ENCODE data around the gene C11orf54. TPM values are rescaled to one million over a fixed set of nuclear protein-coding genes. Genes with fewer than 3 reads are reported as not detected.
A peak's percentile ranks its signal among the peaks of the same experiment; 100 is the strongest.

The C11orf54 gene
- total RNA-seq (ENCODE audit: low replicate concordance) = 30.6 and 44.0 TPM in 2 replicates

DNA sequence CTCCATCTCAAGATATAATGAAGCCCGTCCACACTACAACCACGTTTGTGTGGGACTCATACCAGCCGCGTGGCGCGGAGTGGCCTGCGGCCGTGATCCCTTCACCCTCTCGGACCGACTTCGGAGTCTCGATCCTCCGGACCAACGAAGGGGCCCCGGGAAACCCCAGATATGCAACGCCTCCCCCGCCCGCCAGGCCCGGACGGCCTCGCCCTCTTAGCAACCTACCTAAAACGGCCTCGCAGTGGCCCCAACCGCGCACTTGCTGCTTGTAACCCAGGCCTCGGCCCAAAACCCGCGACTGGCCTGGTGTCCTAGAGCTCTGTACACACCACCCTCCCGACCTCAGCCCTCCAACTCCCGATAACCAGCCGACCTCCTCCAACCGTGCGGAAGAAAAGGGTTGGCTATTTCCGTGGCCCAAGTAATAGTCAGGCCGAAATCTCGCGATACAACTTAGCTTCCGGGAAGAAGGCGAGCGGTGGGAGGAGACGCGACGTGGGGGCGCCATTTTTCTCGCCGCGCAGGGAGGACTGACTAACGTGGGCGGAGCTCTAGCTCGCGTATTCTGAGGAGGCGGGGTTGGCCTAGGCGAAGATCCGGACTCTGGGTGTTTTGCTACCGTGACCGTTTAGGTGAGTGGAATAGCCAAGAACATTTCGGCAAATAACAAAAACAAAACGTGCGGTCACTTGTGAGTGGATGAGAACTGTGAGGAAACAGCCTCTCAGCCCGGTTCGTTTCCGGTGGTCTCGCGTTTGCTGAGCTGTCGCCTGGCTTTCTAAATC is at the start of gene C11orf54, which contains the start of gene TAF1D:
C11orf54 (plus strand) TSS at position 579 of the 788 bp plus-strand sequence. CDS start 5,722 bp downstream, outside the sequence.
TAF1D (minus strand) TSS at position 402 of the 788 bp plus-strand sequence. CDS start 2,191 bp downstream, outside the sequence.
- peak within 1 kb of the TSS; percentile 93 for H3K4me3 ChIP-seq (ENCODE audit: low read depth, low read length)
- peak; percentile 99 for DNase-seq (ENCODE audit: low read depth)
- TF ChIP-seq CTCF (IDR thresholded peaks at IDR 0.05; ENCODE audit: insufficient read depth, low read length) = no peak

DNA sequence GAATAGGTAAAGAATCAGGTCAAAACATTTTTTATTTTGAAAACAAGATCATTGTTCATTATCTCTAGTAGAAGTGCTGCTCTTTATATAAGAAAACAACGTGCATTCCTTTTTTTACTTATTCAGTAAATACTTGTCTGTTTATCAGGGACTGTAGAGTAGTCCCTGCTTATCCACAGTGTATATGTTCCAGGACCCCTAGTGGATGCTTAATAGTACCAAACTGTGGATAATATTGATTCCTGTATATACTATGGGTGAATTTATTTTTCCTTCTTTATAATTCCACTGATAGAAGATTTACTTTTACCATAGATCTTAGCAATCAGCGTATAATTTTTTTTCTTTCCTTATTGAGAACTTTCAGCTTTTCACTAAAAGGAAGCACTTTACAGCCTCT is 47.4 kb upstream of the C11orf54 start:
- no peak for DNase-seq (ENCODE audit: low read depth)
- peak; percentile 4 for TF ChIP-seq CTCF (IDR thresholded peaks at IDR 0.05; ENCODE audit: insufficient read depth, low read length)
- H3K4me3 ChIP-seq (ENCODE audit: low read depth, low read length) = no peak overlapping the region

- H3K4me3 ChIP-seq (ENCODE audit: low read depth, low read length) = no peak overlapping the region
- no peak for TF ChIP-seq CTCF (IDR thresholded peaks at IDR 0.05; ENCODE audit: insufficient read depth, low read length)
- DNase-seq (ENCODE audit: low read depth) = no peak
Measured at GRCh38 chr11:93694557-93694956, 46.9 kb upstream of the C11orf54 start.

GRCh38 chr11:93697611-93698010 is 43.9 kb upstream of the C11orf54 start:
- no peak overlapping the region for H3K4me3 ChIP-seq (ENCODE audit: low read depth, low read length)
- TF ChIP-seq CTCF (IDR thresholded peaks at IDR 0.05; ENCODE audit: insufficient read depth, low read length) = no peak
- DNase-seq (ENCODE audit: low read depth) = no peak

DNA sequence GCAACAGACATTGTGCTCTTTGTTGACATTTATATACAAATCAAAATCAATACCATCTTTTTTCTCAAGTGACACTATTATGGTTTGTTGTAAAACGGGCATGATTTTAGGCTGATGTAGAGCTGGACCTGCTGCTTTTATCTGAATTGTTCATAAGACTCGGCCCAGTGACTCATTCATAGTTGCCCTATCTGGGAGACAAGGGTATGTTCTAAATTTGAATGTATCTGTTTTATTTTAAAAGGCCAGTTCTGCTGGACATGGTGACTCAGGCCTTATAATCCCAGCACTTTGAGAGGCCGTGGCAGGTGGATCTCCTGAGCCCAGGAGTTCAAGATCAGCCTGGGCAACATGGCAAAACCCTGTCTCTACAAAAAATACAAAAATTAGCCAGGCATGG is 40.6 kb upstream of the C11orf54 start:
- TF ChIP-seq CTCF (IDR thresholded peaks at IDR 0.05; ENCODE audit: insufficient read depth, low read length) = no peak
- peak; percentile 71 for DNase-seq (ENCODE audit: low read depth)
- no peak overlapping the region for H3K4me3 ChIP-seq (ENCODE audit: low read depth, low read length)

GRCh38 chr11:93704237-93704636 is 37.2 kb upstream of the C11orf54 start:
- TF ChIP-seq CTCF (IDR thresholded peaks at IDR 0.05; ENCODE audit: insufficient read depth, low read length) = no peak
- no peak overlapping the region for H3K4me3 ChIP-seq (ENCODE audit: low read depth, low read length)
- DNase-seq (ENCODE audit: low read depth) = no peak
